Panc1 (cell line): ENCODE data around the gene RAP2B.

Source experiments
- CTCF ChIP-seq: fragments of 450-650 bp; IDR thresholded peaks from 2 replicates; pipeline ENCODE4 v1.5.1; 2017; ENCODE audit warnings: mild to moderate bottlenecking
- POLR2AphosphoS5 ChIP-seq: IDR thresholded peaks from 2 replicates; pipeline ENCODE4 v1.6.1; 2012; ENCODE audit warnings: mild to moderate bottlenecking, low read depth, low read length, moderate library complexity
- REST ChIP-seq, 2 experiments: IDR thresholded peaks; 2 replicates each; pipeline ENCODE4 v1.6.1; 2011 to 2012; ENCODE audit warnings: low read depth in 2 of 2, control low read depth in 1 of 2, low read length in 1 of 2, mild to moderate bottlenecking in 1 of 2, moderate library complexity in 1 of 2; ENCODE audit not compliant: insufficient read depth in 1 of 2
- SIN3A ChIP-seq: IDR thresholded peaks from 2 replicates; pipeline ENCODE4 v1.6.1; 2012; ENCODE audit warnings: low read depth, mild to moderate bottlenecking, low read length, moderate library complexity, borderline replicate concordance; ENCODE audit not compliant: insufficient read depth

DNA sequence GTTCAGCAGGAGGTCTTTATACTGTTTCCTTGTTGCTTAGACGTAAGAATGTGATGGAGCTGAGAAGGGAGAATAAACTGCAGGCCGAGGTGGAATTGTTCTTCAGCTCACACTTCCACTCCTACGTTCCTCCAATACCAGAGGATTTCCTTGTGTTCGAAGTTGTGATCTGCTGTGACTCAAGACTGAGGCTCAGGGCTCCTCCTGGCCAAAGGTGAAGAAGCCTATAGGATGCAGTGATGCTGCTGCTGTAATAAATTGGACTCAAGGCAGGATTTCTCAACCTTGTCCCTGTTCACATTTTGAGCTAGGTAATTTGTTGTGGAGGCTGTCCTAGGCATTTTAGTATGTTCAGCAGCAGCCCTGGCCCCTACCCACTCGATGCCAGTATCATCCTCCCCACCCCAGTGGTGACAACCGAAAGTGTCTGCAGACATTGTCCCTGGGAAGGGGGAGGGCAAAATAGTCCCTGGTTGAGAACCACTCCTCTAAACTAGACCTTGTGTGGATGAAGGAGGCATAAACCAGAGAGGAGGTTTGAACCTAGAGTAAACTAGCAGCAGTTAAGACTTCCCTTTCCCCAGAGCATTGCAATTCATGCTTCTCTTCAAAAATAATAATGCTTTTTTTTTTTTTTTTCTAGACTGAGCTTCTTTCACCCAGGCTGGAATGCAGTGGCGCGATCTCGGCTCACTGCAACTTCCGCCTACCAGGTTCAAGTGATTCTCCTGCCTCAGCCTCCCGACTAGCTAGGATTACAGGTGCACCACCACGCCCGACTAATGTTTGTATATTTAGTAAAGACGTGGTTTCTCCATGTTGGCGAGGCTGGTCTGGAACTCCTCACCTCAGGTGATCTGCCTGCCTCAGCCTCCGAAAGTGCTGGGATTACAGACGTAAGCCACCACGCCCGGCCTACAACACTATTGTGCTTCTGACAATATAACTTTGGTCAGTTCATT, 11.1 kb downstream of the RAP2B start:
- TF ChIP-seq CTCF (no peak), POLR2AphosphoS5 (no peak), SIN3A (no peak), REST (IDR thresholded peaks at IDR 0.05; ENCODE audit: insufficient read depth in 1 of 2, low read depth in 2 of 2, low read length in 1 of 2) (no peak)
